CD4-positive, alpha-beta memory T cell (primary cell): Measurements from ENCODE around the gene ADGRL3. TPM values are rescaled to one million over a fixed set of nuclear protein-coding genes. Genes with fewer than 3 reads are reported as not detected.
"Not testable (repeated sequence)": the region's sequence is repeated elsewhere in the genome, so short reads cannot be mapped to it uniquely, and the experiment has no call there.

Experiments used
- CTCF ChIA-PET: fragments of 350-600 bp; sonication (Branson Sonifier 250); formaldehyde crosslinking; loops from one replicate; lab custom pipeline; 2021; ENCODE audit warnings: inconsistent platforms; ENCODE audit not compliant: partially characterized antibody; lab: Charles Lee
- POLR2A ChIA-PET: fragments of 350-600 bp; sonication (Branson Sonifier 250); formaldehyde crosslinking; loops from one replicate; lab custom pipeline; 2021; ENCODE audit not compliant: partially characterized antibody; lab: Charles Lee
- DNase-seq, 5 donors: peaks; one replicate each; pipeline versions ENCODE4 v3.0.0 to v3.0.0-alpha.2; 2020 to 2022; ENCODE audit warnings: mixed read lengths in 1 of 5
- H3K27ac ChIP-seq: one replicate; pipeline ENCODE4 v1.7.0; 2013; ENCODE audit warnings: low read depth, low read length
- H3K27me3 ChIP-seq: 2 replicates; pipeline ENCODE4 v1.7.0; 2013; ENCODE audit warnings: mild to moderate bottlenecking, low read length, moderate library complexity; ENCODE audit not compliant: insufficient read depth
- H3K36me3 ChIP-seq: 2 replicates; pipeline ENCODE4 v1.7.0; 2013; ENCODE audit warnings: mild to moderate bottlenecking, low read length, moderate library complexity; ENCODE audit not compliant: insufficient read depth
- H3K4me1 ChIP-seq: 2 replicates; pipeline ENCODE4 v1.7.0; 2013; ENCODE audit warnings: mild to moderate bottlenecking, low read length, moderate library complexity; ENCODE audit not compliant: insufficient read depth
- H3K4me3 ChIP-seq, 2 donors: one replicate each; pipeline ENCODE4 v1.7.0; 2013; ENCODE audit warnings: low read length in 2 of 2, mild to moderate bottlenecking in 1 of 2
- H3K9me3 ChIP-seq, 2 donors: one replicate each; pipeline ENCODE4 v1.7.0; 2013; ENCODE audit warnings: low read length in 2 of 2, control low read depth in 1 of 2; ENCODE audit not compliant: control insufficient read depth in 1 of 2
- H3K27ac Mint-ChIP-seq, 7 donors: one replicate each; pipeline ENCODE4 v1.8.0; 2020 to 2021; ENCODE audit warnings: mixed read lengths in 7 of 7, mild to moderate bottlenecking in 6 of 7, inconsistent platforms in 3 of 7, moderate library complexity in 3 of 7
- H3K27me3 Mint-ChIP-seq, 2 donors: one replicate each; pipeline ENCODE4 v1.8.0; 2020 to 2021; ENCODE audit warnings: mixed read lengths in 2 of 2
- H3K36me3 Mint-ChIP-seq, 2 donors: one replicate each; pipeline ENCODE4 v1.8.0; 2020 to 2021; ENCODE audit warnings: mixed read lengths in 2 of 2, inconsistent platforms in 1 of 2, mild to moderate bottlenecking in 1 of 2
- H3K4me1 Mint-ChIP-seq, 4 donors: one replicate each; pipeline ENCODE4 v1.8.0; 2020 to 2021; ENCODE audit warnings: mixed read lengths in 4 of 4, mild to moderate bottlenecking in 1 of 4
- H3K4me3 Mint-ChIP-seq, 8 donors: one replicate each; pipeline ENCODE4 v1.8.0; 2020 to 2021; ENCODE audit warnings: mixed read lengths in 8 of 8, mild to moderate bottlenecking in 7 of 8, moderate library complexity in 6 of 8, inconsistent platforms in 3 of 8
- H3K9me3 Mint-ChIP-seq, 8 donors: one replicate each; pipeline ENCODE4 v1.8.0; 2020 to 2021; ENCODE audit warnings: mixed read lengths in 8 of 8, mild to moderate bottlenecking in 5 of 8, inconsistent platforms in 3 of 8, moderate library complexity in 1 of 8
- intact Hi-C: fragments of 100-400 bp; cut with micrococcal nuclease; formaldehyde crosslinking; loops from one replicate; pipeline ENCODE4 v1.15.1; 2023
- polyA plus RNA-seq, 2 donors: library from polyadenylated mRNA; unstranded; fragments of 300-500 nt; fragmentation: Illumina TruSeq; gene quantifications; one replicate each; pipeline ENCODE4 v1.2.3, GENCODE V29; 2021
- total RNA-seq, 2 experiments: library from RNA; stranded (reverse); gene quantifications; one replicate each; pipeline ENCODE4 v1.2.3, GENCODE V29; 2021

The ADGRL3 gene
- total and polyA plus RNA-seq, 4 experiments from 2014 or later = not detected

DNA sequence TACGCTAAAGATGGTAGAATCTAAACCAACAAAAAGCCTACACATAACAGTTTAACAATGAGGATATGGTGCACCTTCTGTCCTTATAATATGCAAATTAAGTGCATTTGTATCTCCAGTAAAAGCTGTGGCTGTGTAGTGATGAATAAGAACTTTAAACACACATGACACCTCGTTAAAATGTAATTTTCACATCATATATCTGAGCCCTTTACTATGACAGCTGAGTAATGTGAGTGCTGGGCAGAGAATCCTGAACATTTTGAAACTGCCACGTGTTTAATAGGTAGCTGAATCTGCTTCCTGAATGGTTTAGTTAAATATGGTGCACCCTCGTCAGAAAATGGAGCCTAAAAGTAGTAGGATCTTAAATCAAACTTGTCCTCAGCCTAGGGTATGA is 540.8 kb downstream of the ADGRL3 start:
- DNase-seq = no peak
- no peaks in the 10 kb centered on the region for H3K36me3 ChIP-seq

GRCh38 chr4:61741327-61742096 is 541.4 kb downstream of the ADGRL3 start:
- ChIA-PET CTCF (no interaction called here), POLR2A (no interaction called here)
- Histone ChIP-seq H3K9me3 (no peaks in the 10 kb centered on the region), H3K4me1 (no peaks in the 10 kb centered on the region), H3K27ac (no peak overlapping the region), H3K27me3 (no peaks in the 10 kb centered on the region), H3K4me3 (no peak overlapping the region), H3K36me3 (no peaks in the 10 kb centered on the region)
- Mint-ChIP-seq H3K27ac (no peak overlapping the region), H3K27me3 (no peaks in the 10 kb centered on the region), H3K9me3 (peaks cover 0 to 17% (median 5%) of the 10 kb centered on the region in 8 donors), H3K4me1 (no peaks in the 10 kb centered on the region), H3K36me3 (no peaks in the 10 kb centered on the region), H3K4me3 (no peak overlapping the region)
- no peak for DNase-seq
- intact Hi-C loops = no loop called here

More for the DNA sequence above, 540.8 kb downstream of the ADGRL3 start:
- intact Hi-C loops = no loop called here
- Mint-ChIP-seq H3K4me1 (no peaks in the 10 kb centered on the region), H3K4me3 (no peak overlapping the region), H3K27ac (no peak overlapping the region), H3K27me3 (no peaks in the 10 kb centered on the region), H3K36me3 (no peaks in the 10 kb centered on the region), H3K9me3 (peaks cover 0 to 12% (median 4%) of the 10 kb centered on the region in 8 donors)
- CTCF ChIA-PET = no interaction called here
- H3K27ac ChIP-seq = no peak overlapping the region
- POLR2A ChIA-PET = no interaction called here
- no peaks in the 10 kb centered on the region for H3K27me3 ChIP-seq
- no peak overlapping the region for H3K4me3 ChIP-seq
- H3K9me3 ChIP-seq = no peaks in the 10 kb centered on the region
- H3K4me1 ChIP-seq = no peaks in the 10 kb centered on the region

GRCh38 chr4:61750810-61751209 is 550.7 kb downstream of the ADGRL3 start:
- Mint-ChIP-seq H3K9me3 (peaks cover 4 to 17% (median 7%) of the 10 kb centered on the region in 8 donors), H3K4me1 (no peaks in the 10 kb centered on the region), H3K27me3 (no peaks in the 10 kb centered on the region), H3K27ac (no peak overlapping the region), H3K36me3 (no peaks in the 10 kb centered on the region), H3K4me3 (no peak overlapping the region)
- no peak overlapping the region for H3K27ac ChIP-seq
- no peaks in the 10 kb centered on the region for H3K9me3 ChIP-seq
- no peak overlapping the region for H3K4me3 ChIP-seq
- ChIA-PET POLR2A (no interaction called here), CTCF (no interaction called here)
- H3K36me3 ChIP-seq = no peaks in the 10 kb centered on the region
- intact Hi-C loops = no loop called here
- no peaks in the 10 kb centered on the region for H3K4me1 ChIP-seq
- DNase-seq = no peak
- H3K27me3 ChIP-seq = no peaks in the 10 kb centered on the region

GRCh38 chr4:61752617-61753016 is 552.5 kb downstream of the ADGRL3 start:
- H3K36me3 Mint-ChIP-seq = no peaks in the 10 kb centered on the region
- no peak overlapping the region for H3K27ac Mint-ChIP-seq
- H3K9me3 Mint-ChIP-seq = peaks cover 3 to 18% (median 10%) of the 10 kb centered on the region in 8 donors
- ChIA-PET CTCF (no interaction called here), POLR2A (no interaction called here)
- no peaks in the 10 kb centered on the region for H3K4me1 Mint-ChIP-seq
- intact Hi-C loops = no loop called here
- Histone ChIP-seq H3K9me3 (no peaks in the 10 kb centered on the region), H3K4me3 (no peak overlapping the region), H3K27ac (no peak overlapping the region), H3K36me3 (no peaks in the 10 kb centered on the region), H3K27me3 (no peaks in the 10 kb centered on the region), H3K4me1 (no peaks in the 10 kb centered on the region)
- DNase-seq = no peak
- no peak overlapping the region for H3K4me3 Mint-ChIP-seq
- no peaks in the 10 kb centered on the region for H3K27me3 Mint-ChIP-seq

GRCh38 chr4:61753739-61754138 is 553.6 kb downstream of the ADGRL3 start:
- Histone ChIP-seq H3K9me3 (no peaks in the 10 kb centered on the region), H3K4me3 (no peak overlapping the region), H3K27ac (no peak overlapping the region), H3K4me1 (no peaks in the 10 kb centered on the region), H3K36me3 (no peaks in the 10 kb centered on the region), H3K27me3 (no peaks in the 10 kb centered on the region)
- no peak overlapping the region for H3K4me3 Mint-ChIP-seq
- H3K9me3 Mint-ChIP-seq = peaks cover 3 to 27% (median 11%) of the 10 kb centered on the region in 8 donors
- no peaks in the 10 kb centered on the region for H3K27me3 Mint-ChIP-seq
- CTCF ChIA-PET = no interaction called here
- H3K27ac Mint-ChIP-seq = no peak overlapping the region
- H3K36me3 Mint-ChIP-seq = no peaks in the 10 kb centered on the region
- POLR2A ChIA-PET = no interaction called here
- intact Hi-C loops = no loop called here
- no peak for DNase-seq
- H3K4me1 Mint-ChIP-seq = no peaks in the 10 kb centered on the region

- POLR2A ChIA-PET, H3K27ac Mint-ChIP-seq, H3K4me1 Mint-ChIP-seq, H3K4me1 ChIP-seq, H3K27me3 ChIP-seq, H3K36me3 ChIP-seq, H3K4me3 Mint-ChIP-seq, DNase-seq, CTCF ChIA-PET, H3K9me3 ChIP-seq, intact Hi-C loops, H3K36me3 Mint-ChIP-seq, H3K27ac ChIP-seq, H3K4me3 ChIP-seq, H3K27me3 Mint-ChIP-seq: not testable (repeated sequence)
- peaks cover 3 to 39% (median 12%) of the 10 kb centered on the region in 8 donors for H3K9me3 Mint-ChIP-seq
Observed at GRCh38 chr4:61756937-61757336, 556.8 kb downstream of the ADGRL3 start.

DNA sequence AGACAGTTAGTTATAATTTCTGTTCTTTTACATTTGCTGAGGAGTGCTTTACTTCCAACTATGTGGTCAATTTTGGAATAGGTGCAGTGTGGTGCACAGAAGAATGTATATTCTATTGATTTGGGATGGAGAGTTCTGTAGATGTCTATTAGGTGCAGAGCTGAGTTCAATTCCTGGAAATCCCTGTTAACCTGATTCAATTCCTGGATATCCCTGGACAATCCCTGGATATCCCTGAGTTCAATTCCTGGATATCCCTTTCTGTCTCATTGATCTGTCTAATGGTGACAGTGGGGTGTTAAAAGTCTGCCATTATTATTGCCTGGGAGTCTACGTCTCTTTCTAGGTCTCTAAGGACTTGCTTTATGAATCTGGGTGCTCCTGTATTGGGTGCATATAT is 557.9 kb downstream of the ADGRL3 start:
- CTCF ChIA-PET, H3K4me1 ChIP-seq, DNase-seq, H3K4me3 Mint-ChIP-seq, H3K36me3 Mint-ChIP-seq, H3K27ac Mint-ChIP-seq, H3K9me3 ChIP-seq, H3K4me3 ChIP-seq, POLR2A ChIA-PET, H3K27me3 ChIP-seq, H3K36me3 ChIP-seq, H3K27me3 Mint-ChIP-seq, intact Hi-C loops, H3K4me1 Mint-ChIP-seq, H3K27ac ChIP-seq: not testable (repeated sequence)
- H3K9me3 Mint-ChIP-seq = peaks cover 3 to 37% (median 12%) of the 10 kb centered on the region in 8 donors
